ENCODE data around the gene PTP4A2. TPM values are rescaled to one million over a fixed set of nuclear protein-coding genes. Genes with fewer than 3 reads are reported as not detected.
"Not testable (repeated sequence)": the region's sequence is repeated elsewhere in the genome, so short reads cannot be mapped to it uniquely, and the experiment has no call there.

The PTP4A2 gene
- total RNA-seq, 1 experiment from 2014 or later: 314 TPM

GRCh38 chr1:31957701-31958674 lies 19.8 kb upstream of the PTP4A2 start:
- peak; percentile 37 to 54 for DNase-seq
- Histone ChIP-seq H3K4me3 (no peak overlapping the region), H3K36me3 (no peaks in the 10 kb centered on the region), H3K9me3 (replicated peaks) (no peaks in the 10 kb centered on the region), H3K27me3 (peaks cover 11% of the 10 kb centered on the region; the same call in 1 of the 2 replicates), H3K4me1 (peaks cover 8% of the 10 kb centered on the region), H3K27ac (no peak overlapping the region)

- H3K4me3 ChIP-seq: no peak overlapping the region
- 0 out of 2 replicates have a peak, but pooled peaks cover 1% of the 10 kb centered on the region for H3K27me3 ChIP-seq
- H3K9me3 ChIP-seq (replicated peaks): no peaks in the 10 kb centered on the region
- H3K27ac ChIP-seq: no peak overlapping the region
- DNase-seq: peak; percentile 52 to 66
- H3K4me1 ChIP-seq: peaks cover 8% of the 10 kb centered on the region
- no peaks in the 10 kb centered on the region for H3K36me3 ChIP-seq
Measured at GRCh38 chr1:31955917-31956736, 18.0 kb upstream of the PTP4A2 start.

GRCh38 chr1:31954607-31955283 lies 16.6 kb upstream of the PTP4A2 start:
- Histone ChIP-seq H3K27me3 (no peaks in the 10 kb centered on the region), H3K36me3 (no peaks in the 10 kb centered on the region), H3K27ac (no peak overlapping the region), H3K9me3 (replicated peaks) (no peaks in the 10 kb centered on the region), H3K4me3 (no peak overlapping the region), H3K4me1 (peaks cover 8% of the 10 kb centered on the region)
- peak; percentile 37 to 55 for DNase-seq

GRCh38 chr1:31952825-31953220 lies 14.7 kb upstream of the PTP4A2 start:
- H3K4me3 ChIP-seq: no peak overlapping the region
- no peaks in the 10 kb centered on the region for H3K9me3 ChIP-seq (replicated peaks)
- no peak for DNase-seq
- H3K4me1 ChIP-seq: peaks cover 8% of the 10 kb centered on the region
- no peak overlapping the region for H3K27ac ChIP-seq
- H3K27me3 ChIP-seq: no peaks in the 10 kb centered on the region
- H3K36me3 ChIP-seq: no peaks in the 10 kb centered on the region

- Histone ChIP-seq H3K27me3 (no peaks in the 10 kb centered on the region), H3K27ac (no peak overlapping the region), H3K4me3 (no peak overlapping the region), H3K4me1 (peaks cover 8% of the 10 kb centered on the region), H3K9me3 (replicated peaks) (no peaks in the 10 kb centered on the region), H3K36me3 (no peaks in the 10 kb centered on the region)
- DNase-seq: no peak
Measured at GRCh38 chr1:31951276-31951675, 13.1 kb upstream of the PTP4A2 start.

GRCh38 chr1:31949862-31950261 lies 11.7 kb upstream of the PTP4A2 start:
- H3K4me3 ChIP-seq: no peak overlapping the region
- no peaks in the 10 kb centered on the region for H3K9me3 ChIP-seq (replicated peaks)
- no peaks in the 10 kb centered on the region for H3K36me3 ChIP-seq
- no peak overlapping the region for H3K27ac ChIP-seq
- no peak for DNase-seq
- no peaks in the 10 kb centered on the region for H3K27me3 ChIP-seq
- H3K4me1 ChIP-seq: peaks cover 6% of the 10 kb centered on the region

GRCh38 chr1:31945677-31946076 lies 7.5 kb upstream of the PTP4A2 start:
- not testable (repeated sequence) for H3K9me3 ChIP-seq (replicated peaks); H3K4me3 ChIP-seq; H3K27me3 ChIP-seq; H3K36me3 ChIP-seq; H3K4me1 ChIP-seq; H3K27ac ChIP-seq; DNase-seq

- no peaks in the 10 kb centered on the region for H3K36me3 ChIP-seq
- peak overlapping the region; percentile 85 for H3K27ac ChIP-seq
- DNase-seq: peak; percentile 97 to 98
- peak overlapping the region; percentile 59 for H3K4me3 ChIP-seq
- no peaks in the 10 kb centered on the region for H3K27me3 ChIP-seq
- no peaks in the 10 kb centered on the region for H3K9me3 ChIP-seq (replicated peaks)
- H3K4me1 ChIP-seq: peaks cover 13% of the 10 kb centered on the region
Measured at GRCh38 chr1:31944205-31945089, 6.3 kb upstream of the PTP4A2 start.

GRCh38 chr1:31943546-31944184 lies 5.5 kb upstream of the PTP4A2 start:
- Histone ChIP-seq H3K27me3 (no peaks in the 10 kb centered on the region), H3K36me3 (no peaks in the 10 kb centered on the region), H3K4me3 (peak overlapping the region; percentile 59), H3K9me3 (replicated peaks) (no peaks in the 10 kb centered on the region), H3K27ac (peak overlapping the region; percentile 85; the same call in 1 of the 2 replicates), H3K4me1 (peaks cover 19% of the 10 kb centered on the region)
- DNase-seq: peak in 1 of 2 experiments; percentile 56

- not testable (repeated sequence) for H3K27ac ChIP-seq; DNase-seq; H3K4me3 ChIP-seq; H3K9me3 ChIP-seq (replicated peaks); H3K27me3 ChIP-seq; H3K36me3 ChIP-seq
- peaks cover 19% of the 10 kb centered on the region for H3K4me1 ChIP-seq
Measured at GRCh38 chr1:31942061-31942460, 3.9 kb upstream of the PTP4A2 start.

- H3K27me3 ChIP-seq: no peaks in the 10 kb centered on the region
- H3K4me3 ChIP-seq: no peak overlapping the region
- peak; percentile 68 to 80 for DNase-seq
- H3K27ac ChIP-seq: no peak overlapping the region
- H3K4me1 ChIP-seq: peaks cover 33% of the 10 kb centered on the region
- H3K9me3 ChIP-seq (replicated peaks): no peaks in the 10 kb centered on the region
- no peaks in the 10 kb centered on the region; the same call in 1 of the 2 replicates for H3K36me3 ChIP-seq
Measured at GRCh38 chr1:31939484-31940329, 1.5 kb upstream of the PTP4A2 start.

- H3K4me1 ChIP-seq: peaks cover 37% of the 10 kb centered on the region
- H3K27me3 ChIP-seq: no peaks in the 10 kb centered on the region
- peak overlapping the region; percentile 59 for H3K4me3 ChIP-seq
- DNase-seq: peak; percentile 69 to 72
- H3K27ac ChIP-seq: peak overlapping the region; percentile 46; the same call in 1 of the 2 replicates
- H3K9me3 ChIP-seq (replicated peaks): no peaks in the 10 kb centered on the region
- no peaks in the 10 kb centered on the region; the same call in 1 of the 2 replicates for H3K36me3 ChIP-seq
Measured at GRCh38 chr1:31937300-31938183, 626 bp downstream of the PTP4A2 start.
